ES-I3 (cell line): Measurements from ENCODE around the gene BAD.
"Not testable (repeated sequence)": the region's sequence is repeated elsewhere in the genome, so short reads cannot be mapped to it uniquely, and the experiment has no call there.

ENCODE experiments used
- H3K36me3 ChIP-seq: 2 replicates; pipeline ENCODE4 v1.6.1; 2013; ENCODE audit warnings: mild to moderate bottlenecking, low read length, control low read depth, moderate library complexity; ENCODE audit not compliant: insufficient read depth
- H3K4me1 ChIP-seq: 2 replicates; pipeline ENCODE4 v1.6.1; 2013; ENCODE audit warnings: mild to moderate bottlenecking, control low read depth, low read length; ENCODE audit not compliant: insufficient read depth
- H3K9ac ChIP-seq: 2 replicates; pipeline ENCODE4 v1.6.1; 2013; ENCODE audit warnings: low read depth, mild to moderate bottlenecking, low read length, moderate library complexity
- H3K9me3 ChIP-seq: 2 replicates; pipeline ENCODE4 v1.6.1; 2013; ENCODE audit warnings: mild to moderate bottlenecking, low read length, moderate library complexity; ENCODE audit not compliant: control insufficient read depth, insufficient read depth

BAD gene

DNA sequence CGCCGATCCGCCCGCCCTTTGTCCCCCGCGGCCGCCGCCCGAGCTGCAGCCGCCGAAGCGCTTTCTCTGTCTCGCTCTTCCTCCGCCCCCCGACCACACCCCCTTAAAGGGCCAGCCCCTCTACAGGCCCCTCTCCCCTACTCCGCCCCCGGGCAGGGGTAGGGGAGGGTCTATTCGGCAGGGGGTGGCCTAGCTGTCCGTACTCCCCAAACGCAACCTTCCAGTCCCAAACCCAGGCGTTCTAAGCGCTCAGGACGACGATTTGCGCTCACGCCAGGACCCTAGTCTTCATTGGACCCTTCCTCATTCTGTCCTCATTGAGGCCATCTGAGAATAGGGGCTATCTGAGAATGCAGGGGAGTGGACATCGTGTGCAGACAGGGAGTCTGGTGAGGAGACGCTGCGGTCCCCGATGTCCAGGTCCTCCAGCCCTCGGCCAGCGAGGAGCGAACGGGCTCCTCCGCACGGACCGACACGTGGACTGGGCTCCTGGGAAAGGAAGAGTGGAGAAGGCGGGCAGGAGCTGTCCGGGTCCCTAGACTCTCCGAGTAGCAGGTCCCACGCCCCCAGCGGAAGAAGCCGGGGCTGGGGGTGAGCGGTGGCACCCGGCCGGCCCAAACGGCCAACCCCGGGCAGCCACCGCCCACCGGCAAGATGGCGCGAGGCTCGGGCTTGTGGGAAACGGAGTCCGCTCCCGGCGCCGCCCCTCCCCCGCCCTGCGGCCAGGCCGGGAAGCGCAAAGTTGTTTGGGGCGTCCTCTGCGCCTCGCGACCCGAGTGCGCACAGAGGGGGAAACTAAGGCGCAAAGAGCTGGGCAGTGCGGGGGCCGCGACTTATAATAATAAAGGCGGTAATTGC, 37.4 kb downstream of the BAD start, which contains the start of gene PPP1R14B:
PPP1R14B (minus strand) TSS at position 73 of the 858 bp plus-strand sequence. CDS start 270 bp downstream, outside the sequence.
- Histone ChIP-seq H3K9me3 (no peaks in the 10 kb centered on the region), H3K36me3 (no peaks in the 10 kb centered on the region), H3K9ac (peak within 1 kb of the TSS; percentile 86), H3K4me1 (peaks cover 28% of the 10 kb centered on the region)

DNA sequence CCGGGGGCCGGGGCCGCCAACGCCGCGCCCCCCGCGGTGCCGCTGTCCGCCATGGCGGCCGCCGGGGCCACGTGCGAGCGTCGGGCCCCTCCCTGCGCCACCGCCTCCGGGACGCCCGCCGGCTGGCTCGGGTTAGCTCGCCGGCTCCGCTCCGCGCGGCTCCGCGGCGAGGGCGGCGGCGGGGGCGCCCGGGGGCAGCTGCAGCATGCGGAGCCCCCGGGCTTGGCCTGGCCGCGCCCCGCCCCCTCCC, 37.9 kb downstream of the BAD start:
- peak overlapping the region; percentile 86 for H3K9ac ChIP-seq
- H3K36me3 ChIP-seq, H3K9me3 ChIP-seq: not testable (repeated sequence)
- peaks cover 28% of the 10 kb centered on the region for H3K4me1 ChIP-seq

GRCh38 chr11:64245797-64246620, 38.5 kb downstream of the BAD start:
- H3K4me1 ChIP-seq = peaks cover 28% of the 10 kb centered on the region

GRCh38 chr11:64245401-64245796, 39.1 kb downstream of the BAD start:
- peaks cover 24% of the 10 kb centered on the region for H3K4me1 ChIP-seq
- peak overlapping the region; percentile 86; the same call in 1 of the 2 replicates for H3K9ac ChIP-seq
- H3K36me3 ChIP-seq = no peaks in the 10 kb centered on the region
- no peaks in the 10 kb centered on the region for H3K9me3 ChIP-seq

More at GRCh38 chr11:64245797-64246620, 38.5 kb downstream of the BAD start:
- Histone ChIP-seq H3K9me3 (no peaks in the 10 kb centered on the region), H3K36me3 (no peaks in the 10 kb centered on the region), H3K9ac (peak overlapping the region; percentile 86)

- H3K4me1 ChIP-seq = peaks cover 23% of the 10 kb centered on the region
- H3K36me3 ChIP-seq = no peaks in the 10 kb centered on the region
- H3K9ac ChIP-seq = no peak overlapping the region
- no peaks in the 10 kb centered on the region for H3K9me3 ChIP-seq
These were observed 39.5 kb downstream of the BAD start for GRCh38 chr11:64244966-64245365.

DNA sequence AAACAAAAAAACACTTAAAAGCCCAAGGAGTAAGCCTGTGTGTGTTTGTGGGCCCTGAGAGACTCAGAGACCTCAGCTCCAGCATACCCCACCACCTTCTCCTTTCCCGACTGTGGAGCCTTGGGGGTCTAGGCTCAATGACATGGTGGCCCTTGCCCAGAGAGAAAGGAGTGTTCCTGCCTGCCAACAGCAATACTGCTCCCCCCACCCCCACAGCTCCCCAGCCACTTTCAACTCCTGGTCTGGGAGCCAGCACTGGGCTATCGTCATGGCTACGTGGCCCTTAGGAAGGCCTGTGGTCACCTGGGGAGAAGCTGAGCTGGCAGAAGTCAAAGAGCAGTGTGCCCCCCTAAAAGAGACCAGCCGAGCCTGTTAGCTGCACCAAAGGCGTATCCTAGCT, 40.4 kb downstream of the BAD start:
- Histone ChIP-seq H3K9ac (no peak overlapping the region), H3K9me3 (no peaks in the 10 kb centered on the region), H3K4me1 (peaks cover 18% of the 10 kb centered on the region), H3K36me3 (no peaks in the 10 kb centered on the region)

- peaks cover 12% of the 10 kb centered on the region for H3K4me1 ChIP-seq
- no peak overlapping the region for H3K9ac ChIP-seq
- H3K9me3 ChIP-seq = no peaks in the 10 kb centered on the region
- H3K36me3 ChIP-seq = no peaks in the 10 kb centered on the region
These were observed 41.1 kb downstream of the BAD start for GRCh38 chr11:64243236-64243854.

DNA sequence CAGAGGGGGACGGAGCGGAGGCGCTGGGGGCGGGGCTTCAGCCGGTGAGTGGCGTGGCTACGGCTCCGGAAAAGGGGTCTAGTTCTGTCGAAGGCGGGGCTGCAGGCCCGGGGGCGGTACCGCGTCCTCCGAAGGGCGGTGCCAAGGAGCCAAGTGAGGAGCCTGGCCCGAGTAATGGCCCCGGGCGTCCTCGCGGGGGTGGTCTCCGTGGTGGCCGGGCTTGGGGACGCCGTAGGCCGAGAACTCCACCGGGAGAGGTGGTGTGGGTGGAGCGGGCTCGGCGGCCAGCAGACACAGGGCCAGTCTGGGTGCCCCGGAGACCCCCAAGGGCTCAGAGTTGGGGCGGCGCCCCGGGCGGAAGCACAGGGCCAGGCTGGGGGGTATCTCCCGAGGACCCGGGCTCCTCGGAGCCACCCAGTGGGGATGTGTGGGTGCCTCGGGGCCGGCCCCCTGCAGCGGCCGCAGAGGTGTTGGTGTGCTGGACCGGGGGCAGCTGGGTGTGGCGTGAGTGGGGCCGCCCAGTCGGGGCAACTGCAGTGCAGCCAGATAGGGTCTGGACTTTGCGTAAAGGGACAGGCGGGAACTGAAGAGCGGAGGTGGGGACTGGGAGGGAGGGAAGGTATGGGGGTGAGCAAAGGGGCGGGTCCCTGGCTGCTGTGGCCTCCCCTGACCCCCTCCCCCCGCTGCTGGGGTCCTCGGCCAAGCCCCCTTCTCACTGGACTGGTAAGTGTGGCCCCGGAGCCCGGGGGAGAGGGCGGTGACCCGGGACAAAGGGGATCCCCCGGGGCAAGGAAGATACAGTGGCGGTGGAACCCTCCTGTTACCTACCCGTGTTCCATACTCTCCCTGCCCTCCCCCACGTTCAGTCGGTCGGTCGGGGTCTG, 42.7 kb downstream of the BAD start:
- Histone ChIP-seq H3K4me1 (peaks cover 5% of the 10 kb centered on the region), H3K36me3 (no peaks in the 10 kb centered on the region), H3K9ac (peak overlapping the region; percentile 99), H3K9me3 (no peaks in the 10 kb centered on the region)

GRCh38 chr11:64241241-64241490, 43.3 kb downstream of the BAD start:
- no peaks in the 10 kb centered on the region for H3K36me3 ChIP-seq
- H3K4me1 ChIP-seq = peaks cover 5% of the 10 kb centered on the region
- H3K9ac ChIP-seq = peak overlapping the region; percentile 99
- no peaks in the 10 kb centered on the region for H3K9me3 ChIP-seq

GRCh38 chr11:64240435-64241240, 43.8 kb downstream of the BAD start, which contains the start of gene FKBP2:
Gene FKBP2, plus strand, starts transcription at chr11:64241095. Its CDS starts 1,293 bp downstream, at chr11:64242388.
- Histone ChIP-seq H3K4me1 (peaks cover 5% of the 10 kb centered on the region), H3K36me3 (no peaks in the 10 kb centered on the region), H3K9me3 (no peaks in the 10 kb centered on the region), H3K9ac (peak within 1 kb of the TSS; percentile 99)

DNA sequence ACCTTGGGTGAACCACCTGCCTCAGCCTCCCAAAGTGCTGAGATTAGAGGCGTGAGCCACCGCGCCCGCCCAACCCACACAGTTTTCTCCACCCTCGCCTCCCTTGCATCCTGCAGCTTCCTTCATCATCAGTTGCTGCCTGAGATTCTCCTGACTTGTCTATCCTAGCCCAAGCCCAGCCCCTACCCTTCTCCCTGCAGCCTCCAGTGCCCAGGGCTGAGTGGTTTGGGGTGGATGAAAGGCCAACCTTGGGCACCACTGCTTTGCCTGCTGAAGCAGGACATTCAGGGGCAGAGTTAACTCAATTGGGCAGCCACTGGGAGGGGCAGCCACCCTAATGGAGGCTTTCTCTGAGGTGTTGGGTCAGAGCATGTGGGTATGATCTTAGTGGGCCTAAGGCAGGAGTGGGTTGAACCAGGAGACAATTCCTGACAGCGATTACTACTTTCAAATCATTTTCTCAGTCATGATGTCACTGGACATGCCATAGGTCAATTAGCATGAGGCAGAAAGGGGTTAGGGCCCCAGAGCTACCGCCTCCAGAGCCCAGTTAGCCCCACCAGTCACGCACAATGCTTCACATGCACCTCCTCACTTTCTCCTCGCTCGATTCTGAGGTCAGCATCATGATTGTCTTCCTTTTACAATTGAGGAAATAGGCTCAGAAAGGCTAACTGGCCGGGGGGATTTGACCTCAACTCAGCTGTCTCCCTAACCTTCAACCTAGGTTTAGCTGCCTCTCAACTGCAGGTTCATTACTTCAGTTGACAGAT, 44.6 kb downstream of the BAD start:
- Histone ChIP-seq H3K36me3 (no peaks in the 10 kb centered on the region), H3K4me1 (peaks cover 5% of the 10 kb centered on the region), H3K9ac (peak overlapping the region; percentile 99), H3K9me3 (no peaks in the 10 kb centered on the region)

GRCh38 chr11:64238999-64239398, 45.5 kb downstream of the BAD start:
- Histone ChIP-seq H3K9me3 (no peaks in the 10 kb centered on the region), H3K4me1 (peaks cover 5% of the 10 kb centered on the region), H3K36me3 (no peaks in the 10 kb centered on the region), H3K9ac (no peak overlapping the region)

DNA sequence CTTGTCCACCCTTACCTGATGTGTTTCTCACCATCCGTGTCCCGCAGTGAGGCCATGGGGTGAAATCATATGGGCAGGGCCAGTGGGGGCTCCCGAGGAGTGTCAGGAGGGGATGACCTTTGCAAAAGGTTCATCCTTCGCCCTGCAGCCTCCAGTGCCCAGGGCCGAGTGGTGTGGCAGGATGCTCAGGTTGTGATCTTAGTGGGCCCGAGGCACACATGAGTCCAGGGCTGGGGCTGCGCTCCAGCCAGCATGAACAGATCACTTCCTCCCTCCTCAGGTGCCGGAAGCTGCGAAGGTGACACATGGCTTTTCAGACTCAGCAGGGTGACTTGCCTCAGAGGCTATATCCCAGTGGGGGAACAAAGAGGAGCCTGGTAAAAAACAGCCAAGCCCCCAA, 46.4 kb downstream of the BAD start:
- no peaks in the 10 kb centered on the region for H3K9me3 ChIP-seq
- H3K36me3 ChIP-seq = no peaks in the 10 kb centered on the region
- H3K9ac ChIP-seq = no peak overlapping the region
- peaks cover 5% of the 10 kb centered on the region for H3K4me1 ChIP-seq
